ENCODE measurements around the gene BCO2. TPM values are rescaled to one million over a fixed set of nuclear protein-coding genes. Genes with fewer than 3 reads are reported as not detected.

BCO2 gene
- total RNA-seq, 1 donor from 2014 or later: not detected

GRCh38 chr11:112143597-112143996 lies 31.7 kb upstream of the BCO2 start:
- H3K9me3 Mint-ChIP-seq: no peaks in the 10 kb centered on the region
- H3K27me3 Mint-ChIP-seq (ENCODE audit: insufficient read depth, low read depth): no peaks in the 10 kb centered on the region
- Histone ChIP-seq H3K9me3 (ENCODE audit: low read depth) (no peaks in the 10 kb centered on the region), H3K4me3 (no peak overlapping the region), H3K36me3 (no peaks in the 10 kb centered on the region), H4K20me1 (ENCODE audit: low read depth) (no peaks in the 10 kb centered on the region), H3K79me2 (ENCODE audit: low read depth) (no peaks in the 10 kb centered on the region), H3F3A (ENCODE audit: low read depth) (no peaks in the 10 kb centered on the region), H3K9ac (no peak overlapping the region), H2AFZ (replicated peaks) (no peak overlapping the region), H3K4me1 (no peaks in the 10 kb centered on the region), H3K4me2 (no peak overlapping the region), H3K27me3 (no peaks in the 10 kb centered on the region), H3K27ac (no peak overlapping the region)
- no peak overlapping the region for H3K4me3 Mint-ChIP-seq
- no peak for DNase-seq (ENCODE audit: low spot score)
- TF ChIP-seq EZH2 (IDR thresholded peaks at IDR 0.05) (no peak), CTCF (IDR thresholded peaks at IDR 0.05) (no peak), EZH2phosphoT487 (IDR thresholded peaks at IDR 0.05) (no peak)
- H3K36me3 Mint-ChIP-seq: no peaks in the 10 kb centered on the region
- H3K27ac Mint-ChIP-seq: no peak overlapping the region
- H3K4me1 Mint-ChIP-seq: no peaks in the 10 kb centered on the region

GRCh38 chr11:112150517-112150916 lies 24.8 kb upstream of the BCO2 start:
- H3K4me3 ChIP-seq: no peak overlapping the region

GRCh38 chr11:112156153-112156955 lies 19.0 kb upstream of the BCO2 start:
- no peak overlapping the region for H3K9ac ChIP-seq
- H3K27ac Mint-ChIP-seq: no peak overlapping the region
- H3K4me1 Mint-ChIP-seq: no peaks in the 10 kb centered on the region

More at GRCh38 chr11:112150517-112150916, 24.8 kb upstream of the BCO2 start:
- no peak for DNase-seq (ENCODE audit: low spot score)
- Histone ChIP-seq H3K27ac (no peak overlapping the region), H3F3A (ENCODE audit: low read depth) (no peaks in the 10 kb centered on the region), H3K9ac (no peak overlapping the region), H4K20me1 (ENCODE audit: low read depth) (no peaks in the 10 kb centered on the region), H3K9me3 (ENCODE audit: low read depth) (no peaks in the 10 kb centered on the region), H2AFZ (replicated peaks) (peak overlapping the region; percentile 68), H3K4me1 (no peaks in the 10 kb centered on the region), H3K27me3 (no peaks in the 10 kb centered on the region), H3K79me2 (ENCODE audit: low read depth) (no peaks in the 10 kb centered on the region), H3K4me2 (no peak overlapping the region), H3K36me3 (no peaks in the 10 kb centered on the region)
- H3K36me3 Mint-ChIP-seq: no peaks in the 10 kb centered on the region
- H3K4me1 Mint-ChIP-seq: no peaks in the 10 kb centered on the region
- no peak overlapping the region for H3K27ac Mint-ChIP-seq
- no peak overlapping the region for H3K4me3 Mint-ChIP-seq
- H3K9me3 Mint-ChIP-seq: no peaks in the 10 kb centered on the region
- H3K27me3 Mint-ChIP-seq (ENCODE audit: insufficient read depth, low read depth): no peaks in the 10 kb centered on the region
- TF ChIP-seq EZH2 (IDR thresholded peaks at IDR 0.05) (no peak), CTCF (IDR thresholded peaks at IDR 0.05) (no peak), EZH2phosphoT487 (IDR thresholded peaks at IDR 0.05) (no peak)

More at GRCh38 chr11:112156153-112156955, 19.0 kb upstream of the BCO2 start:
- H3K27me3 ChIP-seq: no peaks in the 10 kb centered on the region
- H3K27ac ChIP-seq: no peak overlapping the region
- H3K4me3 ChIP-seq: no peak overlapping the region
- H3K4me2 ChIP-seq: no peak overlapping the region
- DNase-seq (ENCODE audit: low spot score): no peak
- H3K4me1 ChIP-seq: no peaks in the 10 kb centered on the region
- TF ChIP-seq EZH2 (IDR thresholded peaks at IDR 0.05) (no peak), CTCF (IDR thresholded peaks at IDR 0.05) (no peak), EZH2phosphoT487 (IDR thresholded peaks at IDR 0.05) (no peak)
- no peaks in the 10 kb centered on the region for H3K9me3 Mint-ChIP-seq
- no peaks in the 10 kb centered on the region for H3K9me3 ChIP-seq (ENCODE audit: low read depth)
- H3K4me3 Mint-ChIP-seq: no peak overlapping the region
- H4K20me1 ChIP-seq (ENCODE audit: low read depth): no peaks in the 10 kb centered on the region
- no peaks in the 10 kb centered on the region for H3K27me3 Mint-ChIP-seq (ENCODE audit: insufficient read depth, low read depth)
- H3F3A ChIP-seq (ENCODE audit: low read depth): no peaks in the 10 kb centered on the region
- H3K79me2 ChIP-seq (ENCODE audit: low read depth): no peaks in the 10 kb centered on the region
- no peaks in the 10 kb centered on the region for H3K36me3 Mint-ChIP-seq
- H3K36me3 ChIP-seq: no peaks in the 10 kb centered on the region
- H2AFZ ChIP-seq (replicated peaks): no peak overlapping the region
